Stimulated activated CD4-positive, alpha-beta T cell treated with anti-CD3 and anti-CD28 coated beads, Interleukin-1b, Interleukin-23, amount 100 ng/mL, for 24 hours (primary cell): Measurements from ENCODE around the gene KRTAP10-10.
"Not testable (repeated sequence)": the region's sequence is repeated elsewhere in the genome, so short reads cannot be mapped to it uniquely, and the experiment has no call there.

Experiments used
- DNase-seq, 4 experiments: peaks; one replicate each; pipeline ENCODE4 v3.0.0-alpha.2; 2020; ENCODE audit warnings: low read depth in 4 of 4, low spot score in 1 of 4

KRTAP10-10 gene

GRCh38 chr21:44681861-44682579 lies 44.9 kb downstream of the KRTAP10-10 start, which contains the start of gene KRTAP12-1:
Gene KRTAP12-1 (minus strand): TSS chr21:44682163. CDS start chr21:44682123, 40 bp downstream.
- no peak for DNase-seq

GRCh38 chr21:44682580-44683151 lies 45.5 kb downstream of the KRTAP10-10 start:
- no peak for DNase-seq

- no peak for DNase-seq
Measured at GRCh38 chr21:44684077-44684476, 46.9 kb downstream of the KRTAP10-10 start.

- no peak for DNase-seq
Measured at GRCh38 chr21:44684483-44684882, 47.3 kb downstream of the KRTAP10-10 start.

DNA sequence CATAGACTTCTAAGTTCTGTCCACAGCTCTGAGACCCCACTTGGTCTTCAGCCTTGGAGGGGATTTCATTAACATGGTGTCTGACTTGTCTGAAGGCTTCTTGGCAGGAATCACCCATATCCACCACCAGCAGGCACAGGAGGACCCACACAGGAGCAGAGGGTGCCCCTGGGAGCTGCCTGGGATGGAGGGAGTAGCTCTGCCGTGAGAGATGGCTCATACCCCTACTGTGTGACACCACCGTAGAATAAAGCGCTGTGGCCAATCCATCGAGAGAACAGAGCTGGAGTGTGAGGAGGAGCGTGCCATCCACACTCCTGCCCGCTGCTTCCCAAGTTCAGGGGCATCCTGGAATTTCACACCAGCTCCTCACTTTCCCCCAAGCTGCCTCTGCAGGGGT lies 47.9 kb downstream of the KRTAP10-10 start:
- DNase-seq, result not testable (repeated sequence)

DNA sequence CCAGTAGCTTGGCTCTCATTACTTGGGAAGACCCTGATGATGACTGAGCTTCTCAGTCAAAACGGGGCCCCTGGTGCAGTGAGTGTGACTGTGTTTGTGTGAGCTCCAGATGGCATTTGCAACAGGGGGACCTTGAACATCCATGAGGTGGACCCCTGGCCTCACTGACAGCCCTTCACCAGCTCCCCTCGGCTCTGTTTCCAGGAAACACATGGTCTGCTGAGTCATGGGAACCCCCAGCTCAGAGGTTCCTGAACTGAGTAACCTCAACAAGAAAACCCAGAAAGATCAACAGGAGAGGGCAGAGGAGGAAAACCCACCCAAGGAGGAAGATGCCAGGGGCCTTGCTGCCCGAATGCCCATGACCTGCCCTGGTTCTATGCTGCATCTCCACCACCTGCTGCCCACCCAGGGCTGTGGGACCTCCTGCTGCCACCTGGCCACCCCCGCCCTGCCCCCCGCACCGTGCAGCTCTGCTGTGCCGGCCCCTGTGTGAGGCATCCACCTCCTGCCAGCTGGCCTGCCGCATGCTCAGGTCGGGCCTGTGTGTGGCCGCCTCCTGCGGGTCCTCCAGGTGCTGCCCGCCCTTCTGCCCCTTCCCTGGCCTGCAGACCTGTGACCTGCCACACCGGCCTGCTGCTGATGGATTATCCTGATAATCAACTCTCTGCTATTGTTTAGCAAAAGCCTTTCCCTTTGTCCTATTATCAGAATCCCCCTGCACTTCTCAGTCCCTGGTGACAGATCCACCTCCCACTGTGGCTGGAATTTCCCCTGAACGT lies 49.0 kb downstream of the KRTAP10-10 start:
- DNase-seq, result no peak

DNA sequence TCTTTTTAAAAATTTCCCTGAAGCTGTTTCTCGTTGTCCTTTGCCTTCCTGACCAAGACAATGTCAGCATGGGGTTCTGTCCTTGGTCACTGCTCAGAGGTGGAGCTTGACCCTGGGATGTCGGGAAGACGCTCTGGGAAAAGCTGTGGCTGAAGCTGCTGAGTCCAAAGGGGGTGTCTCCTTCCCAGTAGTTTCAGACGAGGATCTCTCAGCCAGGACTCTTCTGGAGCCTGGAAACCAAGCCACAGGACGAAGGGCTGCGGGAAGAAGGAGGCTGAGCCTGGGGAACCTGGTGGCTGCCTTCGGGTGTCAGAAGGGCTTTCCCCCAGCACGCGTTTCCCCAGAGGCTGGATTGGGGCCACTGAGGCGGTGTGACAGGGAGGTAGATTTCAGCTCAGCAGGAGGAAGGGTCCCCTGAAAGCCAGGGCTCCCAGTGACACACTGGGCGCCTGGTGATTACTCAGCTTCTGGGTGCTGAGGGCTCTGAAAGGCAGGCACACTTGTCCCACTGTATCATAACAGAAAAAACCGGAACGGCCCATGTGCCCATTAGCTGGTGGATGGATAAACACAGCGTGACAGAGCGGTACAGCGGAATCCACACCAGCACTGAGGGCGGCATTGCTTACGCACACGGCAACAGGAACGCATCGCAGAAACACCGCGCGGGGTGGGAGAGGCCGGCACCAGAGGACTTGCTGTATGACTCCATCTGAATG lies 49.8 kb downstream of the KRTAP10-10 start:
- DNase-seq, result no peak

GRCh38 chr21:44687671-44688070 lies 50.5 kb downstream of the KRTAP10-10 start:
- no peak for DNase-seq
